Neutrophil (primary cell): ENCODE results near the gene PLBD2.

Experiments used
- H3K27ac ChIP-seq: fragments of 200-600 bp; sonication (generic); 2 replicates; pipeline ENCODE4 v1.5.1; 2016; ENCODE audit warnings: mild to moderate bottlenecking, moderate library complexity
- H3K27me3 ChIP-seq: fragments of 200-600 bp; sonication (generic); 2 replicates; pipeline ENCODE4 v1.6.0; 2016; ENCODE audit warnings: mild to moderate bottlenecking
- H3K36me3 ChIP-seq: fragments of 200-600 bp; sonication (generic); 2 replicates; pipeline ENCODE4 v1.5.1; 2017
- H3K4me1 ChIP-seq, 2 experiments: fragments of 200-600 bp in 1 of 2; sonication (generic) in 1 of 2; 1 replicate in 1 of 2; 2 replicates in 1 of 2; pipeline versions ENCODE4 v1.5.1 to v1.6.1; 2013 to 2016; ENCODE audit warnings: low read depth in 1 of 2, low read length in 1 of 2, mild to moderate bottlenecking in 1 of 2, moderate library complexity in 1 of 2; ENCODE audit not compliant: control insufficient read depth in 1 of 2, insufficient read depth in 1 of 2
- H3K4me3 ChIP-seq, 2 experiments: fragments of 200-600 bp in 1 of 2; sonication (generic) in 1 of 2; 1 replicate in 1 of 2; 2 replicates in 1 of 2; pipeline ENCODE4 v1.5.1; 2013 to 2016; ENCODE audit warnings: low read depth in 1 of 2, low read length in 1 of 2, mild to moderate bottlenecking in 1 of 2, moderate library complexity in 1 of 2
- H3K9me3 ChIP-seq: fragments of 200-600 bp; sonication (generic); 2 replicates; pipeline ENCODE4 v1.5.1; 2016
- CTCF ChIP-seq: fragments of 200-600 bp; sonication (generic); IDR thresholded peaks from 2 replicates; pipeline ENCODE4 v1.5.1; 2016; ENCODE audit warnings: antibody characterized with exemption

The PLBD2 gene

GRCh38 chr12:113358381-113359132, at the start of gene PLBD2:
TSS of gene PLBD2 (plus strand) at chr12:113358587. CDS start at chr12:113358601, 14 bp downstream.
- Histone ChIP-seq H3K27ac (peak within 1 kb of the TSS; percentile 58), H3K36me3 (no peaks in the 10 kb centered on the region), H3K27me3 (peaks cover 15% of the 10 kb centered on the region), H3K9me3 (no peaks in the 10 kb centered on the region), H3K4me3 (peak within 1 kb of the TSS; percentile 64 to 71), H3K4me1 (peaks cover 10 to 14% of the 10 kb centered on the region in 2 experiments)
- peak; percentile 11 for TF ChIP-seq CTCF

GRCh38 chr12:113310489-113310888, 47.9 kb upstream of the PLBD2 start:
- Histone ChIP-seq H3K4me1 (no peaks in the 10 kb centered on the region), H3K27me3 (no peaks in the 10 kb centered on the region), H3K36me3 (peaks cover 98% of the 10 kb centered on the region), H3K27ac (no peak overlapping the region), H3K4me3 (no peak overlapping the region), H3K9me3 (no peaks in the 10 kb centered on the region)
- TF ChIP-seq CTCF = no peak

- H3K36me3 ChIP-seq = peaks cover 100% of the 10 kb centered on the region
Observed at GRCh38 chr12:113314121-113314529, 44.3 kb upstream of the PLBD2 start.

GRCh38 chr12:113315358-113315757, 43.0 kb upstream of the PLBD2 start:
- no peak for TF ChIP-seq CTCF
- Histone ChIP-seq H3K9me3 (no peaks in the 10 kb centered on the region), H3K4me3 (no peak overlapping the region), H3K27me3 (no peaks in the 10 kb centered on the region), H3K27ac (no peak overlapping the region), H3K36me3 (peaks cover 100% of the 10 kb centered on the region), H3K4me1 (no peaks in the 10 kb centered on the region)

More at GRCh38 chr12:113314121-113314529, 44.3 kb upstream of the PLBD2 start:
- TF ChIP-seq CTCF = no peak
- no peaks in the 10 kb centered on the region for H3K9me3 ChIP-seq
- H3K27ac ChIP-seq = no peak overlapping the region
- H3K27me3 ChIP-seq = no peaks in the 10 kb centered on the region
- H3K4me3 ChIP-seq = no peak overlapping the region
- H3K4me1 ChIP-seq = no peaks in the 10 kb centered on the region

GRCh38 chr12:113316155-113316554, 42.2 kb upstream of the PLBD2 start:
- no peak for TF ChIP-seq CTCF
- Histone ChIP-seq H3K9me3 (no peaks in the 10 kb centered on the region), H3K27ac (no peak overlapping the region), H3K36me3 (peaks cover 100% of the 10 kb centered on the region), H3K4me3 (no peak overlapping the region), H3K4me1 (no peaks in the 10 kb centered on the region), H3K27me3 (no peaks in the 10 kb centered on the region)
